Measurements from ENCODE around the gene BAHCC1. TPM values are rescaled to one million over a fixed set of nuclear protein-coding genes. Genes with fewer than 3 reads are reported as not detected.
A peak's percentile ranks its signal among the peaks of the same experiment; 100 is the strongest.

The BAHCC1 gene
- total and polyA plus RNA-seq, 9 of the 15 experiments (the other 6 are each of a cell fraction or from before 2014, with no cell fraction given), result 0.14 to 26.9 (median 5.0) TPM

GRCh38 chr17:81481073-81481799 is 86.0 kb downstream of the BAHCC1 start (continued):
- TF ChIP-seq, protein P1, sequence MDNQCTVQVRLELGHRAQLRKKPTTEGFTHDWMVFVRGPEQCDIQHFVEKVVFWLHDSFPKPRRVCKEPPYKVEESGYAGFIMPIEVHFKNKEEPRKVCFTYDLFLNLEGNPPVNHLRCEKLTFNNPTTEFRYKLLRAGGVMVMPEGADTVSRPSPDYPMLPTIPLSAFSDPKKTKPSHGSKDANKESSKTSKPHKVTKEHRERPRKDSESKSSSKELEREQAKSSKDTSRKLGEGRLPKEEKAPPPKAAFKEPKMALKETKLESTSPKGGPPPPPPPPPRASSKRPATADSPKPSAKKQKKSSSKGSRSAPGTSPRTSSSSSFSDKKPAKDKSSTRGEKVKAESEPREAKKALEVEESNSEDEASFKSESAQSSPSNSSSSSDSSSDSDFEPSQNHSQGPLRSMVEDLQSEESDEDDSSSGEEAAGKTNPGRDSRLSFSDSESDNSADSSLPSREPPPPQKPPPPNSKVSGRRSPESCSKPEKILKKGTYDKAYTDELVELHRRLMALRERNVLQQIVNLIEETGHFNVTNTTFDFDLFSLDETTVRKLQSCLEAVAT (IDR thresholded peaks at IDR 0.05), result no peak
- TF ChIP-seq ZNF124 (CRISPR knock-in tag; IDR thresholded peaks at IDR 0.05) (no peak), ZNF644 (tag; IDR thresholded peaks at IDR 0.05; ENCODE audit: low read depth) (no peak), NFXL1 (CRISPR knock-in tag; IDR thresholded peaks at IDR 0.05) (no peak), SIN3B (IDR thresholded peaks at IDR 0.05; ENCODE audit: low read depth) (peak; percentile 55; the same call in 1 of the 2 replicates), MEF2D (tag; conservative IDR thresholded peaks at IDR 0.05; ENCODE audit: low read depth) (no peak), MLX (CRISPR knock-in tag; conservative IDR thresholded peaks at IDR 0.05) (no peak), RAD21 (CRISPR knock-in tag; conservative IDR thresholded peaks at IDR 0.05 in 1 of 2, IDR thresholded peaks at IDR 0.05 in 1 of 2) (no peak), CTBP1 (IDR thresholded peaks at IDR 0.05; ENCODE audit: borderline replicate concordance) (peak; percentile 57; the same call in 1 of the 2 replicates), CTCF (IDR thresholded peaks at IDR 0.05 in 2 of 3, conservative IDR thresholded peaks at IDR 0.05 in 1 of 3; ENCODE audit: insufficient read depth in 2 of 3, low read depth in 1 of 3, low read length in 3 of 3) (0 out of 6 replicates have a peak, but pooled peaks of 1 of the 3 experiments have one; percentile 3), NCOA1 (IDR thresholded peaks at IDR 0.05; ENCODE audit: low read depth) (no peak), NFIC (IDR thresholded peaks at IDR 0.05) (no peak), ILK (tag; IDR thresholded peaks at IDR 0.05; ENCODE audit: borderline replicate concordance, low read depth) (no peak), ZEB2 (IDR thresholded peaks at IDR 0.05) (no peak), CHD4 (IDR thresholded peaks at IDR 0.05; ENCODE audit: insufficient read depth, insufficient replicate concordance, low read depth, low read length, poor library complexity, severe bottlenecking) (no peak), CXXC5 (CRISPR knock-in tag; IDR thresholded peaks at IDR 0.05) (peak; percentile 95), NFE2 (IDR thresholded peaks at IDR 0.05; ENCODE audit: low read depth) (no peak), HMGN3 (IDR thresholded peaks at IDR 0.05; ENCODE audit: borderline replicate concordance, extremely low read depth, insufficient read length, low read depth, low read length) (peak; percentile 84), ARID2 (IDR thresholded peaks at IDR 0.05) (no peak)
- TF ChIP-seq, protein P2, sequence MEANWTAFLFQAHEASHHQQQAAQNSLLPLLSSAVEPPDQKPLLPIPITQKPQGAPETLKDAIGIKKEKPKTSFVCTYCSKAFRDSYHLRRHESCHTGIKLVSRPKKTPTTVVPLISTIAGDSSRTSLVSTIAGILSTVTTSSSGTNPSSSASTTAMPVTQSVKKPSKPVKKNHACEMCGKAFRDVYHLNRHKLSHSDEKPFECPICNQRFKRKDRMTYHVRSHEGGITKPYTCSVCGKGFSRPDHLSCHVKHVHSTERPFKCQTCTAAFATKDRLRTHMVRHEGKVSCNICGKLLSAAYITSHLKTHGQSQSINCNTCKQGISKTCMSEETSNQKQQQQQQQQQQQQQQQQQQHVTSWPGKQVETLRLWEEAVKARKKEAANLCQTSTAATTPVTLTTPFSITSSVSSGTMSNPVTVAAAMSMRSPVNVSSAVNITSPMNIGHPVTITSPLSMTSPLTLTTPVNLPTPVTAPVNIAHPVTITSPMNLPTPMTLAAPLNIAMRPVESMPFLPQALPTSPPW (CRISPR knock-in tag; IDR thresholded peaks at IDR 0.05), result peak; percentile 78
- TF ChIP-seq, protein P3, sequence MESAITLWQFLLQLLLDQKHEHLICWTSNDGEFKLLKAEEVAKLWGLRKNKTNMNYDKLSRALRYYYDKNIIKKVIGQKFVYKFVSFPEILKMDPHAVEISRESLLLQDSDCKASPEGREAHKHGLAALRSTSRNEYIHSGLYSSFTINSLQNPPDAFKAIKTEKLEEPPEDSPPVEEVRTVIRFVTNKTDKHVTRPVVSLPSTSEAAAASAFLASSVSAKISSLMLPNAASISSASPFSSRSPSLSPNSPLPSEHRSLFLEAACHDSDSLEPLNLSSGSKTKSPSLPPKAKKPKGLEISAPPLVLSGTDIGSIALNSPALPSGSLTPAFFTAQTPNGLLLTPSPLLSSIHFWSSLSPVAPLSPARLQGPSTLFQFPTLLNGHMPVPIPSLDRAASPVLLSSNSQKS (CRISPR knock-in tag; IDR thresholded peaks at IDR 0.05), result no peak
